HepG2 (cell line): ENCODE results near the gene CORO1C. TPM values are rescaled to one million over a fixed set of nuclear protein-coding genes. Genes with fewer than 3 reads are reported as not detected.

Experiments used
- ADNP ChIP-seq: sonication (generic); formaldehyde crosslinking; IDR thresholded peaks from 2 replicates; pipeline ENCODE4 v1.4.0; 2020; ENCODE audit warnings: missing genetic modification reagents
- ATF5 ChIP-seq: sonication (generic); formaldehyde crosslinking; IDR thresholded peaks from 2 replicates; pipeline ENCODE4 v1.4.0; 2020; ENCODE audit warnings: mild to moderate bottlenecking, low read depth, missing genetic modification reagents
- E2F2 ChIP-seq: sonication (generic); formaldehyde crosslinking; IDR thresholded peaks from 2 replicates; pipeline ENCODE4 v1.4.0; 2020; ENCODE audit warnings: missing genetic modification reagents, borderline replicate concordance
- ERF ChIP-seq: IDR thresholded peaks from 2 replicates; pipeline ENCODE4 v1.6.1; 2018; ENCODE audit warnings: missing biosample characterization, missing genetic modification reagents
- EZH2 ChIP-seq: conservative IDR thresholded peaks from 2 replicates; pipeline ENCODE4 v1.6.1; 2012; ENCODE audit warnings: mild to moderate bottlenecking, low read depth, low read length, moderate library complexity
- GATAD2A ChIP-seq: IDR thresholded peaks from 2 replicates; pipeline ENCODE4 v1.6.1; 2016
- GZF1 ChIP-seq: sonication (generic); formaldehyde crosslinking; IDR thresholded peaks from 2 replicates; pipeline ENCODE4 v1.5.1; 2020; ENCODE audit warnings: mild to moderate bottlenecking, missing genetic modification reagents
- KLF16 ChIP-seq, 2 experiments: sonication (generic) in 1 of 2; formaldehyde crosslinking in 1 of 2; IDR thresholded peaks; 2 replicates each; pipeline versions ENCODE4 v1.6.1 to v1.8.0; 2016 to 2023; ENCODE audit warnings: missing genetic modification reagents in 2 of 2, missing compliant biosample characterization in 1 of 2
- KMT2A ChIP-seq: sonication (generic); formaldehyde crosslinking; IDR thresholded peaks from 2 replicates; pipeline ENCODE4 v1.4.0; 2020; ENCODE audit warnings: missing genetic modification reagents
- MAFG ChIP-seq: sonication (generic); formaldehyde crosslinking; IDR thresholded peaks from 2 replicates; pipeline ENCODE4 v1.5.1; 2020; ENCODE audit warnings: mild to moderate bottlenecking, missing genetic modification reagents
- MED8 ChIP-seq: sonication (generic); formaldehyde crosslinking; IDR thresholded peaks from 2 replicates; pipeline ENCODE4 v1.8.1; 2023; ENCODE audit warnings: mild to moderate bottlenecking, missing genetic modification reagents; ENCODE audit not compliant: insufficient replicate concordance
- MEIS1 ChIP-seq: sonication (generic); formaldehyde crosslinking; IDR thresholded peaks from 2 replicates; pipeline ENCODE4 v1.9.0; 2021; ENCODE audit warnings: mild to moderate bottlenecking, missing genetic modification reagents, moderate library complexity, borderline replicate concordance
- PHF20 ChIP-seq: sonication (generic); formaldehyde crosslinking; IDR thresholded peaks from 2 replicates; pipeline ENCODE4 v1.5.0; 2020; ENCODE audit warnings: mild to moderate bottlenecking, missing genetic modification reagents
- SCMH1 ChIP-seq: sonication (generic); formaldehyde crosslinking; IDR thresholded peaks from 2 replicates; pipeline ENCODE4 v1.9.0; 2021; ENCODE audit warnings: missing genetic modification reagents, mild to moderate bottlenecking, borderline replicate concordance
- TCF7 ChIP-seq: sonication (generic); IDR thresholded peaks from 2 replicates; pipeline ENCODE4 v1.6.1; 2016; ENCODE audit warnings: antibody characterized with exemption, low read depth
- ZBTB37 ChIP-seq: sonication (generic); formaldehyde crosslinking; IDR thresholded peaks from 2 replicates; pipeline ENCODE4 v1.4.0; 2020; ENCODE audit warnings: mild to moderate bottlenecking, missing genetic modification reagents
- ZHX1 ChIP-seq: sonication (generic); formaldehyde crosslinking; IDR thresholded peaks from 2 replicates; pipeline ENCODE4 v1.8.1; 2022; ENCODE audit warnings: low read depth, mild to moderate bottlenecking, missing genetic modification reagents
- ZNF816 ChIP-seq: sonication (generic); formaldehyde crosslinking; IDR thresholded peaks from 2 replicates; pipeline ENCODE4 v1.8.0; 2022; ENCODE audit warnings: missing genetic modification reagents, mild to moderate bottlenecking, borderline replicate concordance
- polyA plus RNA-seq, 8 experiments: library from polyadenylated mRNA; depleted of rRNA in 3 of 8; stranded (reverse) in 7 of 8; unstranded in 1 of 8; fragments of >200 nt; fragmentation: Illumina TruSeq in 4 of 8; extraction: Trizol in 4 of 8; gene quantifications; 2 replicates each; pipeline versions ENCODE4 v1.2.1 to v1.2.3, GENCODE V29; 2011 to 2016; ENCODE audit warnings: low read depth in 4 of 8, missing spikeins in 1 of 8, mixed read lengths in 1 of 8; ENCODE audit not compliant: insufficient read depth in 1 of 8
- total RNA-seq, 5 experiments: library from RNA; depleted of rRNA; stranded (reverse); fragments of >200 nt; fragmentation: Illumina TruSeq; extraction: Trizol; gene quantifications; 2 replicates each; pipeline ENCODE4 v1.2.3, GENCODE V29; 2016; ENCODE audit warnings: low read depth in 1 of 5
- TF ChIP-seq, protein P1 (sequence below): sonication (generic); formaldehyde crosslinking; IDR thresholded peaks from 2 replicates; pipeline ENCODE4 v1.4.0; 2020; ENCODE audit warnings: missing genetic modification reagents
- TF ChIP-seq, protein P2 (sequence below): sonication (generic); formaldehyde crosslinking; IDR thresholded peaks from 2 replicates; pipeline ENCODE4 v1.8.1; 2023; ENCODE audit warnings: mild to moderate bottlenecking, missing genetic modification reagents

The CORO1C gene
- total and polyA plus RNA-seq, 2 of the 13 experiments (the other 11 are each of a cell fraction or from before 2014, with no cell fraction given) = 73.7 to 131 TPM

GRCh38 chr12:108731866-108732461, 646 bp upstream of the CORO1C start (continued):
- no peak for TF ChIP-seq E2F2 (CRISPR knock-in tag)
- TF ChIP-seq ATF5 (CRISPR knock-in tag) = no peak
- TF ChIP-seq GZF1 (CRISPR knock-in tag) = no peak
- TF ChIP-seq TCF7 = no peak
- TF ChIP-seq, protein P1, sequence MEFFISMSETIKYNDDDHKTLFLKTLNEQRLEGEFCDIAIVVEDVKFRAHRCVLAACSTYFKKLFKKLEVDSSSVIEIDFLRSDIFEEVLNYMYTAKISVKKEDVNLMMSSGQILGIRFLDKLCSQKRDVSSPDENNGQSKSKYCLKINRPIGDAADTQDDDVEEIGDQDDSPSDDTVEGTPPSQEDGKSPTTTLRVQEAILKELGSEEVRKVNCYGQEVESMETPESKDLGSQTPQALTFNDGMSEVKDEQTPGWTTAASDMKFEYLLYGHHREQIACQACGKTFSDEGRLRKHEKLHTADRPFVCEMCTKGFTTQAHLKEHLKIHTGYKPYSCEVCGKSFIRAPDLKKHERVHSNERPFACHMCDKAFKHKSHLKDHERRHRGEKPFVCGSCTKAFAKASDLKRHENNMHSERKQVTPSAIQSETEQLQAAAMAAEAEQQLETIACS (CRISPR knock-in tag) = no peak
- 0 out of 2 replicates have a peak, but pooled peaks have one; percentile 16 for TF ChIP-seq ERF
- TF ChIP-seq MAFG = no peak
- TF ChIP-seq KLF16 (CRISPR knock-in tag; IDR thresholded peaks at IDR 0.05) = peak in 1 of 2 experiments; percentile 12; a peak in 1 of 4 replicates
- peak; percentile 28; the same call in 1 of the 2 replicates for TF ChIP-seq KMT2A (CRISPR knock-in tag)
- TF ChIP-seq MEIS1 = 0 out of 2 replicates have a peak, but pooled peaks have one; percentile 60
- TF ChIP-seq ADNP = no peak
- no peak for TF ChIP-seq EZH2
- no peak for TF ChIP-seq ZNF816 (CRISPR knock-in tag)
- no peak for TF ChIP-seq SCMH1 (CRISPR knock-in tag)
- 0 out of 2 replicates have a peak, but pooled peaks have one; percentile 3 for TF ChIP-seq GATAD2A (CRISPR knock-in tag)
- TF ChIP-seq ZHX1 = no peak
- TF ChIP-seq MED8 (CRISPR knock-in tag) = no peak
- TF ChIP-seq PHF20 (CRISPR knock-in tag) = peak; percentile 11; the same call in 1 of the 2 replicates
- TF ChIP-seq ZBTB37 (CRISPR knock-in tag) = no peak
- TF ChIP-seq, protein P2, sequence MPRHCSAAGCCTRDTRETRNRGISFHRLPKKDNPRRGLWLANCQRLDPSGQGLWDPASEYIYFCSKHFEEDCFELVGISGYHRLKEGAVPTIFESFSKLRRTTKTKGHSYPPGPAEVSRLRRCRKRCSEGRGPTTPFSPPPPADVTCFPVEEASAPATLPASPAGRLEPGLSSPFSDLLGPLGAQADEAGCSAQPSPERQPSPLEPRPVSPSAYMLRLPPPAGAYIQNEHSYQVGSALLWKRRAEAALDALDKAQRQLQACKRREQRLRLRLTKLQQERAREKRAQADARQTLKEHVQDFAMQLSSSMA (CRISPR knock-in tag) = no peak; the same call in 1 of the 2 replicates
